ELF-1 (cell line): Measurements from ENCODE around the gene PRKG1.
"Not testable (repeated sequence)": the region's sequence is repeated elsewhere in the genome, so short reads cannot be mapped to it uniquely, and the experiment has no call there.

Experiments
- DNase-seq: peaks from one replicate; pipeline ENCODE4 v3.0.0-alpha.2; 2016; ENCODE audit warnings: low read depth, low spot score

Gene PRKG1

GRCh38 chr10:51321300-51321699, 247.0 kb downstream of the PRKG1 start:
- no peak for DNase-seq

DNA sequence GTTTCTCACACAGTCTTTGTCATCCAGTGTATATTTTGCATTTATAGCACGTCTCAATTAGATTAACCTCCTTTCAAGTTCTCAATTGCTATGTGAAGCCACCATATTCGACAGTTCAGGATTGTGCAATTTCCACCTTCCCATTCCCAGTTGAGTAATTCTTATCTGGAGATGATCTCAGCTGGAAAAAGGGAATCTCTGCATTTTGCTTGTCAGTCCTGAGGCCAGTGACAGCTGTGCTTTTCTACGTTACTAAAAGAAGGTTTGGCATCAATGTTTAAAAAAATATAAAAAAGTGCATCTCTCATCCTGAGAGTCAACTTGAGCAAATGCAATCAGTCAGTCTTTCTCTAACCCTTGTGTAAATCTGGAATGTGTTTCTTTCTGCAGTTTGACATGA, 247.7 kb downstream of the PRKG1 start:
- no peak for DNase-seq

DNA sequence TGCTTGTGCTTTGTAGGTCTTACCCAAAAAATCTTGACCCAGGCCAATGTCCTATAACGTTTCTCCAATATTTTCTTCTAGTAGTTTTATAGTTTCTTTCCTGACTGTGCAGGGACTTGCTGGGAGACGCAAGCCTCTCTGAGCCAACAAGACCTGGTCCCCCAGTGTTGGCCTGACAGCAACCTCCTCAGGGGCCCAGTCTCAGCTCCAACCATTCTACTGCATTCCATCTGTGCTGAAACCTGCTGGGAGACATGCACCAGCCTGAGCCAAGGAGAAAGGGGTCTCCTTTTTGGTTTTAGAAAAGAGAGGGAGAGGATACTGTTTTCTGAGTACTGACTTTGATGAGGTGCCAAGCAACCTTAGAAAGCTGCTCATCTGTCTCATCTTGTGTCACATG, 251.4 kb downstream of the PRKG1 start:
- DNase-seq, result no peak

- DNase-seq, result no peak
Measured at GRCh38 chr10:51326174-51326573, 251.9 kb downstream of the PRKG1 start.

- DNase-seq, result no peak
Measured at GRCh38 chr10:51327432-51327831, 253.1 kb downstream of the PRKG1 start.

DNA sequence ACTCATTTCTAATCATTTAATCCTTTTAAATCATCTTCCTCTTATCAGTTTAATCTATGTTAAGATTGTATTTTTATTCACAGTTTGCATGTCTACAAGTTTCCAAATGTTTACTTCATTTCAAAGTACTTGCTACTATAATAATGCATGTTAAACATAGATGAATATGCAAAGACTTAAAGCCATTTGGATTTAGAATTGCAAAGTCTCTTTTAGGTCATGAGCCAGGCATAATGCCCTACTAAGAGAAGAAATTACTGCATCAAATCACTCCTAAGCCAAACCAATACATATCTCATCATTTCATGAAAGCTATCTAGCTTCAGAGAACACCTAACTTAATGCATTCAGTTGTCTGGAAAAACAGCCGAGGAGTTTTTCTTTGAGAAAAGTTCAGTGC, 266.1 kb downstream of the PRKG1 start:
- no peak for DNase-seq

GRCh38 chr10:51340845-51341610, 266.7 kb downstream of the PRKG1 start:
- DNase-seq, result no peak

DNA sequence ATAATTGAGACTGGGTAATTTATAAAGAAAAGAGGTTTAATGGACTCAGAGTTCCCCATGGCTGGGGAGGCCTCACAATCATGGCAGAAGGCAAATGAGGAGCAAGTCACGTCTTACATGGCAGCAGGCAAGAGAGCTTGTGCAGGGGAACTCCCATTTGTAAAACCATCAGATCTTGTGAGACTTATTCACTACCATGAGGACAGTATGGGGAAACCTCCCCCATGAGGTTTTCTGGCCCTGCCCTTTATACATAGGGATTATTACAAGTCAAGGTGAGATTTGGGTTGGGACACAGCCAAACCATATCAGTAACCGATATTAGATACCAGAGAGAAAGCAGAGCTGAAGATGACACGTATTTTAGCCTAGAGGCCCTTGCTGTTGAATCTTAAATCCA, 267.5 kb downstream of the PRKG1 start:
- DNase-seq, result not testable (repeated sequence)

- DNase-seq, result no peak
Measured at GRCh38 chr10:51342381-51342780, 268.1 kb downstream of the PRKG1 start.

DNA sequence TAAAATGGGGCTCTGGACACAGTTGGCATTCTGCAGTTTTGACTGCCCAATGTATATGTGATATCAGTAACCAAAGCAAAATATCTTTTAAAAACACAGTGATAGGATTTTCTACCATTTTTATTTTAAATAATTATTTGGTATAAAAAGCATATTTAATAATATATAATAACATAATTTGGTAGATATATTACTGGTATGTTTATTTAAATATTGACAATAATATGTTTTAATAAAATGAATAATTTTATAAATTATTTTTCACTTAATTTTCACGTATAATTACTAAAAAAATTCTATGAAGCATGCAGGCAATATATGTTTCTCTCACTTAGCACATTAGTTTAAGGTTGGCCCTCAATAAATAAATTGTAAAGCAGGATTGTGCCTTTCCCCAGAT, 269.1 kb downstream of the PRKG1 start:
- no peak for DNase-seq

- no peak for DNase-seq
Measured at GRCh38 chr10:51344371-51344770, 270.1 kb downstream of the PRKG1 start.

- no peak for DNase-seq
Measured at GRCh38 chr10:51348622-51349021, 274.3 kb downstream of the PRKG1 start.

DNA sequence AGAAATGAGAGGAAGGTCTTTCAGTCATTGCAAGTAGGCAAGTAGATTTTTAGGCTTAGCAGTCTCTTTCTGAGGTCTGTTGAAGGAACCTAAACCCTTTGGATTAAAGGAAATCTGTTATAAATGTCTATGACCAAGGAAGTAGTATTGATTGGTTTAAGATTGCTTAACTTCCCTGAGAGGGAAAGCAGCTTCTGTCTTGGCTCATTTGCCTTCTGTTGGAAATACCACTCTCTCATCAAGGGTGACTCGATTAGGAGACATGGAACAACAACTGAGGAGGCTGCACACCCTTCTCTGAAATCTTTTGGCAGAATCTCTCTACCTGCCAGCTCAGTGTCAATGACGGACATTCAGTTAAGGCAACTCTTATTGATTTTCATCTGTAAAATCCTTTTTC, 282.9 kb downstream of the PRKG1 start:
- no peak for DNase-seq

GRCh38 chr10:51358227-51358626, 283.9 kb downstream of the PRKG1 start:
- no peak for DNase-seq

- no peak for DNase-seq
Measured at GRCh38 chr10:51363415-51363814, 289.1 kb downstream of the PRKG1 start.

DNA sequence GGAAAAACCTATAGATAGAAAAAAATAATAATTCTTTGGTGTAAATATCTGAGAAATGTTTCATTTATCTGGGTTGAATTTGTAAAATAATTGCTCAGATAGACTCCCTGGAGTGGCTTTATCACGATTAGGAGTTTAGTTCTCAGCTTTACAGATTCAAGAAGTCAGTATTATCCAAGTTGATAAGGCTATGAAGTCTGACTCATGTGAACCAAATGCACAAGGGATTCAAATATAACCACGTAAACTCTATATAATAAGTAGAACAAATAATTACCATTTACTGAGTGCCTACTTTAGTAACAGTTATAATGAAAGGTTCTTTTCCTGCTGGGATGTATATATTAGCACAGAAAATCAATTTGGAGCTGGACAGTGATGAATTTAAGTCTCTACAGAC, 290.4 kb downstream of the PRKG1 start:
- DNase-seq, result no peak

DNA sequence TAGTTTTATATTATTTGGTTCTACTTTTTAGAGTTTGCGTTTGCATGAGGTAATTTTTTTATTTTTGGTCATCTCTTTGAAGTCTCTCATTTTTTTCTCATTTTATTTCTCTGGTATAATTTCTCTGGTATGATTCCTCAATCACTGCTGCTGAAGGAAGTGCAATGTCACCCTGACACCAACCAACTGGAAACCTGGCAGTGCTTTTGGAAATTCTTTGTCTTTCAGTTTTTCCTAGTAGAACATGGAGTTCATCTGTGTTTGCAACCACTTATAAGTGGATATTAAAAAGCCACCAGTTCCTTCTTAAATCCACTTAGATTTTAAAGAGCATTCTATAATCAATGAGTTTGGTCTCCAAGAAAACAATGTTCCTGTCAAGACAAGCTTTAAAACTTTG, 291.8 kb downstream of the PRKG1 start:
- no peak for DNase-seq

DNA sequence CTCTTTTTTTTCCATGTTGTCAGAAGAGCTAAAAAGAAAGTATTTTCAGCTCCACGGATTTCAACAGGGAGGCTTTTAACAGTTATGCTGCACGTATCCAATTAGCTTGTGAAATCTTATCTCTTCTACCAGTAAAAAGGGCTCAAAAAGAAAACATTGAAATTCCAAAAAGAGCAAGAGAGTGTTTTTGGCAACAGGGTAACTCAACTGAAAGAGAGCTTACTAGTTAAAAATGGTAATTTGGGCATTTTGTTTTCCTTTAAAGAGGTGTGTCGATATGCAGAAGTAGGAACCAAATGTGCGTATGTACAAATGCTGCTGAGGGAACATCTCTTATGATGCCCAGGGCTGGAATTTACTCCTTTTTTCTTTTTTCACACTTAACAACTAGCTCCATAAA, 292.8 kb downstream of the PRKG1 start:
- no peak for DNase-seq

- DNase-seq, result no peak
Measured at GRCh38 chr10:51367694-51368093, 293.4 kb downstream of the PRKG1 start.

DNA sequence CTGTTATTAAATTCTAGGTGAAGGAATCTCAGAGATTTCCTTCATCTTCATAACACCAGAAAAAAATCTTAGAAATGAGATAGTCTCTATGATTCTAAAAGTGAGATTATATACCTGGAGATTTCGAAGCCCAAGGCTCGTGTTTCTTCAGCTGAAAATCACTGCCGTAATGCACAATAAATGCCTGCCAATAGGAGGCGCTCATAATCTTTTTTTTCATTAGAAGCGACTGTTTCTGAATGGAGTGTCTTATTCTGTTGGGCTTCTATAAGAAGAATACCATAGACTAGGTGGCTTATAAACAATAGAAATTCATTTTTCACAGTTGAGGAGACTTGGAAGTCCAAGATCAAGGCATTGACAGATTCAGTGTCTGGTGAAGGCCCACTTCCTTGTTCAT, 294.7 kb downstream of the PRKG1 start:
- no peak for DNase-seq

GRCh38 chr10:51369903-51370302, 295.6 kb downstream of the PRKG1 start:
- DNase-seq, result no peak

- DNase-seq, result no peak
Measured at GRCh38 chr10:51371743-51372142, 297.5 kb downstream of the PRKG1 start.

DNA sequence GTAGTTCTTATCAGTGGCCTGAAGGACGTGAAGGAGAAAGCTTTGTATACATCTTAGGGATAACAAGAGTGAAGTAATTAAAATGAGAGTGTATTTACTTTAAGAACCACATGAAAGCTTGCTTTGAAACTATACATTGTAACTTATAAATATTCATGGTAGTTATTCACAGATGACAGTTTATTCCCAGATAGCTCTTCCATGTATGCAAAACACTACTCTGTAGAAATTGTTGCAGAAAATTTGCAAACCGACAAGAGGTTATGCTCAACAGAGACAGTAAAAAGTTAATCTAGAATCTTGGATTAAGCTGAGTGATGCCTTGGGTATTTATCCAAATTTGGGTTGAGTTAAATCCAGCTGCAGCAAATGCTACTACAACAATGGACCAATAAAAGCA, 301.5 kb downstream of the PRKG1 start:
- DNase-seq, result no peak
